Thymus (tissue), 11 donors: Measurements from ENCODE around the gene SCAI. TPM values are rescaled to one million over a fixed set of nuclear protein-coding genes. Genes with fewer than 3 reads are reported as not detected.
A peak's percentile ranks its signal among the peaks of the same experiment; 100 is the strongest.

Experiments
- DNase-seq, 9 donors: peaks; one replicate each; pipeline ENCODE4 v3.0.0-alpha.2; 2013; ENCODE audit warnings: low spot score in 9 of 9, low read depth in 6 of 9, missing footprints in 1 of 9
- H3K27ac ChIP-seq, 2 donors: one replicate each; pipeline ENCODE4 v1.5.1; 2013; ENCODE audit warnings: control low read depth in 1 of 2, low read depth in 1 of 2, low read length in 1 of 2, mild to moderate bottlenecking in 1 of 2, moderate library complexity in 1 of 2
- H3K27me3 ChIP-seq, 2 donors: one replicate each; pipeline ENCODE4 v1.5.1; 2013; ENCODE audit warnings: low read length in 1 of 2; ENCODE audit not compliant: control insufficient read depth in 2 of 2, insufficient read depth in 1 of 2
- H3K36me3 ChIP-seq, 2 donors: one replicate each; pipeline ENCODE4 v1.5.1; 2013; ENCODE audit warnings: low read length in 1 of 2, mild to moderate bottlenecking in 1 of 2, moderate library complexity in 1 of 2; ENCODE audit not compliant: control insufficient read depth in 2 of 2, insufficient read depth in 2 of 2
- H3K4me1 ChIP-seq, 2 donors: one replicate each; pipeline ENCODE4 v1.5.1; 2013; ENCODE audit warnings: low read length in 2 of 2; ENCODE audit not compliant: control insufficient read depth in 2 of 2, insufficient read depth in 2 of 2
- H3K4me3 ChIP-seq, 2 donors: one replicate each; pipeline ENCODE4 v1.5.1; 2013; ENCODE audit warnings: low read length in 2 of 2, control low read depth in 1 of 2, mild to moderate bottlenecking in 1 of 2
- H3K9me3 ChIP-seq, 2 donors: one replicate each; pipeline ENCODE4 v1.5.1; 2013; ENCODE audit warnings: low read length in 1 of 2, mild to moderate bottlenecking in 1 of 2; ENCODE audit not compliant: control insufficient read depth in 2 of 2, insufficient read depth in 1 of 2
- WGBS: extraction: QIAGEN DNeasy Blood & Tissue Kit; methylation state at CpG from one replicate; pipeline ENCODE4 v1.1.7; 2013; 5-methylcytosine and 5-hydroxymethylcytosine counted together
- polyA plus RNA-seq: library from polyadenylated mRNA; stranded (reverse); fragments of 200-250 nt; gene quantifications from one replicate; pipeline ENCODE4 v1.2.3, GENCODE V29; 2013
- total RNA-seq: library from RNA; stranded (reverse); fragments of 120-200 nt; gene quantifications from one replicate; pipeline ENCODE4 v1.2.4, GENCODE V29; 2013
- donor health status: healthy.

SCAI gene
- total and polyA plus RNA-seq, 2 donors: 9.4 to 23.5 TPM

DNA sequence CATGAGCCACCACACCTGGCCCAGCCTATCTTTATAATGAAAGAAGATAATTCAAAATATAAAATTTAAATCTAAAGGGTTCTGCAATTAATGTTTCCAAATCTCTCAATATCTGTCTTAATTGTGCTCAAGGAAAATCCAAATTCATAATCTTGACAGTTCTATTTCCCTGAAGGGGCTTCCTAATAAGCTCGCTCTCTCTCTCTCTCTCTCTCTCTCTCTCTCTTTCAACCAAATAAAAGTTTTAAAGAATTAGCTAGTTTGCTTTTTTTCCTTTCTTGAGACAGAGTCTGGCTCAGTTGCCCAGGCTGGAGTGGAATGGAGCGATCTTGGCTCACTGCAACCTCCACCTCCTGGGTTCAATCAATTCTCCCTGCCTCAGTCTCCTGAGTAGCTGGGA, 13.2 kb upstream of the SCAI start:
- Histone ChIP-seq H3K27me3 (no peaks in the 10 kb centered on the region), H3K36me3 (peaks cover 32 to 58% of the 10 kb centered on the region in 2 donors), H3K9me3 (no peaks in the 10 kb centered on the region), H3K27ac (no peak overlapping the region), H3K4me1 (no peaks in the 10 kb centered on the region), H3K4me3 (no peak overlapping the region)
- 98% methylated on average over 2 of the region's 2 CpGs for WGBS
- no peak for DNase-seq

GRCh38 chr9:125153712-125154367, 10.5 kb upstream of the SCAI start:
- Histone ChIP-seq H3K4me1 (no peaks in the 10 kb centered on the region), H3K27ac (no peak overlapping the region), H3K27me3 (no peaks in the 10 kb centered on the region), H3K4me3 (no peak overlapping the region), H3K9me3 (no peaks in the 10 kb centered on the region), H3K36me3 (peaks cover 45 to 67% of the 10 kb centered on the region in 2 donors)
- no peak for DNase-seq
- WGBS: 97% methylated on average over 4 of the region's 4 CpGs

DNA sequence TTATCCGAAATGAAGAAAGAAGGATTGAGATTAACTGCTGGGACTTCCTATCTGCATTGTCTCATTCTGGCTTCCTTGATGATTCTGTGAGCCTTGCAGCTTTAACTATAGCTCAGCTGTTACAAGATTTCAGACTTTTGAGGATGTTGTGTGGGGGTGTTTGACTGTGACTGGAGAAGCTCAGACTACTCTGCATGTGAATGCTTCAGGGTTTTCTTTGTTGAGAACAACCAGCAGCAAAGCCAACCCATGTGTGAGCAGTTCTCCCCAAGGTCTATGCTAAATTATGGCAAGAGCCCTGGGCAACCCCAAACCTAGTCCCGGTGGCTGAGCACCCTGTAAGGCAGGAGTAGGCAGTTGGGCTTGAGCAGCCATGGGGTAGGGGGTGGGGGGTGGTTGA, 8.4 kb upstream of the SCAI start:
- no peaks in the 10 kb centered on the region for H3K27me3 ChIP-seq
- peaks cover 39 to 55% of the 10 kb centered on the region in 2 donors for H3K36me3 ChIP-seq
- no peak for DNase-seq
- 91% methylated on average over 2 of the region's 2 CpGs for WGBS
- H3K9me3 ChIP-seq: no peaks in the 10 kb centered on the region
- H3K27ac ChIP-seq: no peak overlapping the region
- no peak overlapping the region for H3K4me3 ChIP-seq
- H3K4me1 ChIP-seq: no peaks in the 10 kb centered on the region

DNA sequence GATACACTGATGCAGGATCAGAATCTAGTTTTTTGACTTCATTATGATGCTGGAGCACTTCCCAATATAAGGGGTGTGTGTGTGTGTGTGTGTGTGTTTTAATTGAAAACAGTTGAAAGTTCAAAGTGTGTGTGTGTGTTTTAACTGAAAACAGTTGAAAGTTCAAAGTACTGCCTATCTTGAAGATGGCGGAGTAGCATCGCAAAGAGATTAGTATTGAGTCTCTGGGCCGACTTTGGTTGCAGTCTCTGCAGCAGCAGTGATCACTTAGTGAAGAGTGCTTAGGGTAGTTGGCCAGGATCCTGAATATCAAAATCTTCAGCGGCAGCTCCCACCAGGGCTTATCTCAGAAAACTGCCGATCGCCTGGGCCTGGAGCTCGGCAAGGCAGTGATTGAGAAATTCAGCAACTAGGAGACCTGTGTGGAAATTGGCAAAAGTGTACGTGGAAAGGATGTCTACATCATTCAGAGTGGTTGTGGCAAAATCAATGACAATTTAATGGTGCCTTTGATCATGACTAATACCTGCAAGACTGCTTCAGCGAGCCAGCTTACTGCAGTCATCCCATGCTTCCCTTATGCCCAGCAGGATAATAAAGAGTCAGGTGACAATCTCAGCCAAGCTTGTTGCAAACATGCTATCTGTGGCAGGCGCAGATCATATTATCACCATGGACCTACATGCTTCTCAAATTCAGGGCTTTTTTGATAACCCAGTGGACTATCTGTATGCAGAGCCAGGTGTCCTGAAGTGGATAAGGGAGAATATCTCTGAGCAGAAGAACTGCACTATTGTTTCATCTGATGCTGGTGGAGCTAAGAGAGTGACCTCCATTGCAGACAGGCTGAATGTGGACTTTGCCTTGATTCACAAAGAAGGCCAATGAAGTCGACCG, 7.3 kb upstream of the SCAI start:
- Histone ChIP-seq H3K36me3 (peaks cover 39 to 55% of the 10 kb centered on the region in 2 donors), H3K27ac (no peak overlapping the region), H3K9me3 (no peaks in the 10 kb centered on the region), H3K27me3 (no peaks in the 10 kb centered on the region), H3K4me3 (no peak overlapping the region), H3K4me1 (no peaks in the 10 kb centered on the region)
- no peak for DNase-seq
- WGBS: 96% methylated on average over 12 of the region's 12 CpGs

DNA sequence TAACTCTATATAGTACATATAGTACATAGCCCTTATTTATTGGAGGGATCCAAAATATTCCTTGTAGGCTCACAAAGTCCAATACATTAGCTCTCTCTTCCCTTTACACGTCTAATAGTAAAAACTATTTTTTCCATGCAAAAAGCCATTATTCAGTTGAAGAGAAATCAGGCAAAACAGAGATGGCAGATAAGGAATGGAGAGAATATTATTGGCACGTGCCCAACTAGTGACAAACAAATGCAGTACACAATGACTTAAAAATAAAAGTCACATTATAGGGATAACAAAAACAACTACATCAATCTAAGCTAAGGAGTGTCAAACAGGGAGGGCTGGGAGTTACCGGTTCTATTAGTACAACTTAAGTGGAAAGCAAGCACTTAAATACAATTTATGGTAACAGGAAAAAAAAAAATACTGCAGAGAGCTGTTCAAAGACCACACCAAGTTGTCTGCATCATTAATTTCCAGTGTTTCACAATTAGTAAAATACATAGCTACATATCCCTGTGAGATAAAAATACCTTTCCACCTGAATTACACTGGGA, 4.1 kb upstream of the SCAI start:
- no peak for DNase-seq
- no peak overlapping the region for H3K27ac ChIP-seq

GRCh38 chr9:125146247-125146646, 2.9 kb upstream of the SCAI start:
- no peak overlapping the region for H3K27ac ChIP-seq
- H3K4me3 ChIP-seq: no peak overlapping the region
- H3K4me1 ChIP-seq: peaks cover 9 to 10% of the 10 kb centered on the region in 2 donors
- no peak for DNase-seq
- 86% methylated on average over 4 of the region's 4 CpGs for WGBS
- H3K36me3 ChIP-seq: peaks cover 11 to 21% of the 10 kb centered on the region in 2 donors
- H3K9me3 ChIP-seq: no peaks in the 10 kb centered on the region
- no peaks in the 10 kb centered on the region for H3K27me3 ChIP-seq

More for the DNA sequence above, 4.1 kb upstream of the SCAI start:
- H3K4me1 ChIP-seq: peaks cover 4 to 5% of the 10 kb centered on the region in 2 donors
- peaks cover 22 to 33% of the 10 kb centered on the region in 2 donors for H3K36me3 ChIP-seq
- no peaks in the 10 kb centered on the region for H3K27me3 ChIP-seq
- H3K4me3 ChIP-seq: no peak overlapping the region
- WGBS: 98% methylated on average over 3 of the region's 3 CpGs
- H3K9me3 ChIP-seq: no peaks in the 10 kb centered on the region

- Histone ChIP-seq H3K27me3 (no peaks in the 10 kb centered on the region), H3K36me3 (peaks cover 2 to 16% of the 10 kb centered on the region in 2 donors), H3K4me1 (peaks cover 12 to 13% of the 10 kb centered on the region in 2 donors), H3K9me3 (no peaks in the 10 kb centered on the region), H3K27ac (no peak overlapping the region), H3K4me3 (no peak overlapping the region)
- no peak for DNase-seq
- 94% methylated on average over 4 of the region's 4 CpGs for WGBS
These were observed 2.1 kb upstream of the SCAI start for GRCh38 chr9:125145425-125145824.

GRCh38 chr9:125142560-125143376, 560 bp downstream of the SCAI start:
- no peaks in the 10 kb centered on the region for H3K9me3 ChIP-seq
- peaks cover 8 to 26% of the 10 kb centered on the region in 2 donors for H3K36me3 ChIP-seq
- peak overlapping the region; percentile 86 to 90 for H3K27ac ChIP-seq
- WGBS: under 1% methylated on average over 54 of the region's 54 CpGs
- DNase-seq: peak in 6 of 9 donors; percentile 18 to 76 (median 46)
- peaks cover 23 to 24% of the 10 kb centered on the region in 2 donors for H3K4me1 ChIP-seq
- H3K27me3 ChIP-seq: no peaks in the 10 kb centered on the region
- peak overlapping the region; percentile 71 to 95 for H3K4me3 ChIP-seq
